ENCODE data around the gene LRRC7. TPM values are rescaled to one million over a fixed set of nuclear protein-coding genes. Genes with fewer than 3 reads are reported as not detected.

LRRC7 gene
- total and polyA plus RNA-seq, 2 donors from 2014 or later = 0.19 to 0.37 TPM

DNA sequence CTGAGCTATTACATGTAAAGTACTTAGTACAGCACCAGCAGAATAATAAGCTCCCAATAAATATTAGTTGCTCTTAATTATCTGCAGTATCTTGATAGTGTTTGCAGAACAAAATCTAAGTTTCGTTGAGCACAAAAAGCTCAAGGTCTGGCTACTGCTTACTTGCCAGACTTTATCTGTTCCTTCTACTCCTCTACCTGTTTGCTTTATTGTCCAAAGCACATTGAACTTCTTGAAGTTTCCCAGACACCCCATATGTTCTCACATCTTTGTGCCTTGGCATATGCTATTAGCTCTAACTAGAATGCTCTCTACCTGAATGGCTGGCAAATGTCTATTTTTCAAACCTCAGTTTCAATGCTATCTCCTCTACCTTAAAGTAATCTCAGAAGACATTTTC is 582.7 kb downstream of the LRRC7 start:
- no peak for DNase-seq
- Histone ChIP-seq H3K36me3 (ENCODE audit: control insufficient read depth in 2 of 3, insufficient read depth in 3 of 3, low read length in 3 of 3) (peaks cover 0 to 9% (median 0%) of the 10 kb centered on the region in 3 donors), H3K4me3 (ENCODE audit: low read length in 3 of 3) (no peak overlapping the region), H3K9ac (ENCODE audit: low read length in 3 of 3) (no peak overlapping the region), H3K9me3 (ENCODE audit: control insufficient read depth in 2 of 3, insufficient read depth in 1 of 3, low read length in 3 of 3) (no peaks in the 10 kb centered on the region), H3K27me3 (ENCODE audit: control insufficient read depth, insufficient read depth, low read length) (no peaks in the 10 kb centered on the region), H3K4me1 (ENCODE audit: control insufficient read depth in 2 of 3, insufficient read depth in 2 of 3, low read depth in 1 of 3, low read length in 3 of 3) (no peaks in the 10 kb centered on the region), H3K27ac (ENCODE audit: low read depth in 2 of 2, low read length in 2 of 2) (no peak overlapping the region)
- no peak for FAIRE-seq
- intact Hi-C loops (cut with DNase I) = no loop called here
- TF ChIP-seq, protein P1, sequence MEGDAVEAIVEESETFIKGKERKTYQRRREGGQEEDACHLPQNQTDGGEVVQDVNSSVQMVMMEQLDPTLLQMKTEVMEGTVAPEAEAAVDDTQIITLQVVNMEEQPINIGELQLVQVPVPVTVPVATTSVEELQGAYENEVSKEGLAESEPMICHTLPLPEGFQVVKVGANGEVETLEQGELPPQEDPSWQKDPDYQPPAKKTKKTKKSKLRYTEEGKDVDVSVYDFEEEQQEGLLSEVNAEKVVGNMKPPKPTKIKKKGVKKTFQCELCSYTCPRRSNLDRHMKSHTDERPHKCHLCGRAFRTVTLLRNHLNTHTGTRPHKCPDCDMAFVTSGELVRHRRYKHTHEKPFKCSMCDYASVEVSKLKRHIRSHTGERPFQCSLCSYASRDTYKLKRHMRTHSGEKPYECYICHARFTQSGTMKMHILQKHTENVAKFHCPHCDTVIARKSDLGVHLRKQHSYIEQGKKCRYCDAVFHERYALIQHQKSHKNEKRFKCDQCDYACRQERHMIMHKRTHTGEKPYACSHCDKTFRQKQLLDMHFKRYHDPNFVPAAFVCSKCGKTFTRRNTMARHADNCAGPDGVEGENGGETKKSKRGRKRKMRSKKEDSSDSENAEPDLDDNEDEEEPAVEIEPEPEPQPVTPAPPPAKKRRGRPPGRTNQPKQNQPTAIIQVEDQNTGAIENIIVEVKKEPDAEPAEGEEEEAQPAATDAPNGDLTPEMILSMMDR (IDR thresholded peaks at IDR 0.05; ENCODE audit: borderline replicate concordance, extremely low read depth, insufficient read depth) = no peak

DNA sequence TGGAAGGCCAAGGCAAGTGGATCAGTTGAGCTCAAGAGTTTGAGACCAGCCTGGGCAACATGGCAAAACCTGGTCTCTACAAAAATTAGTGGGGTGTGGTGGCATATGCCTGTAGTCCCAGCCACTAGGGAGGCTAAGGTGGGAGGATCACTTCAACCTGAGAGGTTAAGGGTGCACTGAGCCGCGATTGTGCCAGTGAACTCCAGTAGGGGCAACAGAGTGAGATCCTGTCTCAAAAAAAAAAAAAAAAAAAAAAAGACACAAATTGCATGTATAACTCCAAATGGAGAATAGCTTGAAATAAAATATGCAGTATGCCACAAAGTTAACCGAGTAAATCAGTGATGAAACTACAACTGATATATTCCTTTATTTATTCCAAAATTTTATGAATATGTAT is 586.0 kb downstream of the LRRC7 start:
- H3K36me3 ChIP-seq (ENCODE audit: control insufficient read depth in 2 of 3, insufficient read depth in 3 of 3, low read length in 3 of 3) = peaks cover 3 to 8% (median 5%) of the 10 kb centered on the region in 3 donors
- TF ChIP-seq, protein P1 (IDR thresholded peaks at IDR 0.05; ENCODE audit: borderline replicate concordance, extremely low read depth, insufficient read depth) = no peak
- H3K27me3 ChIP-seq (ENCODE audit: control insufficient read depth, insufficient read depth, low read length) = no peaks in the 10 kb centered on the region
- no peak overlapping the region for H3K4me3 ChIP-seq (ENCODE audit: low read length in 3 of 3)
- DNase-seq (no peak), FAIRE-seq (no peak)
- no peaks in the 10 kb centered on the region for H3K4me1 ChIP-seq (ENCODE audit: control insufficient read depth in 2 of 3, insufficient read depth in 2 of 3, low read depth in 1 of 3, low read length in 3 of 3)
- H3K9me3 ChIP-seq (ENCODE audit: control insufficient read depth in 2 of 3, insufficient read depth in 1 of 3, low read length in 3 of 3) = no peaks in the 10 kb centered on the region
- no peak overlapping the region for H3K27ac ChIP-seq (ENCODE audit: low read depth in 2 of 2, low read length in 2 of 2)
- H3K9ac ChIP-seq (ENCODE audit: low read length in 3 of 3) = no peak overlapping the region
- intact Hi-C loops (cut with DNase I) = no loop called here

GRCh38 chr1:70156529-70157120 is 588.9 kb downstream of the LRRC7 start:
- H3K4me1 ChIP-seq (ENCODE audit: control insufficient read depth in 2 of 3, insufficient read depth in 2 of 3, low read depth in 1 of 3, low read length in 3 of 3) = no peaks in the 10 kb centered on the region
- intact Hi-C loops (cut with DNase I) = no loop called here
- H3K27ac ChIP-seq (ENCODE audit: low read depth in 2 of 2, low read length in 2 of 2) = no peak overlapping the region
- DNase-seq (no peak), FAIRE-seq (no peak)
- peaks cover 2 to 5% (median 3%) of the 10 kb centered on the region in 3 donors for H3K36me3 ChIP-seq (ENCODE audit: control insufficient read depth in 2 of 3, insufficient read depth in 3 of 3, low read length in 3 of 3)
- H3K9me3 ChIP-seq (ENCODE audit: control insufficient read depth in 2 of 3, insufficient read depth in 1 of 3, low read length in 3 of 3) = no peaks in the 10 kb centered on the region
- TF ChIP-seq, protein P1 (IDR thresholded peaks at IDR 0.05; ENCODE audit: borderline replicate concordance, extremely low read depth, insufficient read depth) = no peak
- H3K4me3 ChIP-seq (ENCODE audit: low read length in 3 of 3) = no peak overlapping the region
- no peaks in the 10 kb centered on the region for H3K27me3 ChIP-seq (ENCODE audit: control insufficient read depth, insufficient read depth, low read length)
- no peak overlapping the region for H3K9ac ChIP-seq (ENCODE audit: low read length in 3 of 3)

DNA sequence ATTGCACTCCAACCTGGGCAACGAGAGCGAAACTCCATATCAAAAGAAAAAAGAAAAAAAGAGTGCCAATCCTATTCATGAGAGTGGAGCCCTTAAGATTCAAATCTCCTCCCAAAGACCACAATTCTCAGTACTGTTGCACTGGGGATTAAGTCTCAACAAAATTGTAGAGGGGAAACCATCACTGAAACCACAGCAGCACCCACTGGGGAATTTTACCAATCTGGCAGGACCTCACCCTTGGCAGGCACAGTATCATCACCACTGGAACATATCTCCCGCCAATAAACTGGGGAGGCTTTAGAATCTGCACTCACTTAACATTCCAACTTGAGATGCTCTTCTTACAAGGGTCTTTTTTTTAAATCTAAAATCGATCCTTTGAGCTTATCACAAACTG is 596.6 kb downstream of the LRRC7 start:
- Histone ChIP-seq H3K9me3 (ENCODE audit: control insufficient read depth in 2 of 3, insufficient read depth in 1 of 3, low read length in 3 of 3) (no peaks in the 10 kb centered on the region), H3K9ac (ENCODE audit: low read length in 3 of 3) (no peak overlapping the region), H3K4me3 (ENCODE audit: low read length in 3 of 3) (no peak overlapping the region), H3K27ac (ENCODE audit: low read depth in 2 of 2, low read length in 2 of 2) (no peak overlapping the region), H3K27me3 (ENCODE audit: control insufficient read depth, insufficient read depth, low read length) (no peaks in the 10 kb centered on the region), H3K4me1 (ENCODE audit: control insufficient read depth in 2 of 3, insufficient read depth in 2 of 3, low read depth in 1 of 3, low read length in 3 of 3) (no peaks in the 10 kb centered on the region), H3K36me3 (ENCODE audit: control insufficient read depth in 2 of 3, insufficient read depth in 3 of 3, low read length in 3 of 3) (no peaks in the 10 kb centered on the region)
- FAIRE-seq = no peak
- DNase-seq = no peak
- intact Hi-C loops (cut with DNase I) = no loop called here
- TF ChIP-seq, protein P1 (IDR thresholded peaks at IDR 0.05; ENCODE audit: borderline replicate concordance, extremely low read depth, insufficient read depth) = no peak
